WTC11 (cell line): ENCODE data around the gene SYNGR3. TPM values are rescaled to one million over a fixed set of nuclear protein-coding genes. Genes with fewer than 3 reads are reported as not detected.

Experiments
- ATAC-seq: fragments of 200-7000 bp; cut with Tn5 transposase; 2 replicates; pipeline ENCODE4 v1.10.0; 2021; ENCODE audit warnings: mild to moderate bottlenecking, moderate library complexity
- CTCF ChIA-PET: fragments of 300-600 bp; sonication (Branson Sonifier 250); formaldehyde crosslinking; loops from one replicate; lab custom pipeline; 2021; ENCODE audit warnings: antibody characterized with exemption; lab: Charles Lee
- POLR2A ChIA-PET: fragments of 350-600 bp; sonication (Branson Sonifier 250); formaldehyde crosslinking; loops from one replicate; lab custom pipeline; 2021; ENCODE audit warnings: antibody characterized with exemption; lab: Charles Lee
- DNase-seq: peaks from one replicate; pipeline ENCODE4 v3.0.0; 2021; ENCODE audit warnings: low spot score
- H3K27ac Mint-ChIP-seq: 2 replicates; pipeline ENCODE4 v1.8.0; 2021; ENCODE audit warnings: mixed read lengths
- H3K27me3 Mint-ChIP-seq: 2 replicates; pipeline ENCODE4 v1.8.0; 2021; ENCODE audit warnings: low read depth, mild to moderate bottlenecking, moderate library complexity, mixed read lengths
- H3K36me3 Mint-ChIP-seq: 2 replicates; pipeline ENCODE4 v1.8.0; 2021; ENCODE audit warnings: mixed read lengths
- H3K4me1 Mint-ChIP-seq: 2 replicates; pipeline ENCODE4 v1.8.0; 2022; ENCODE audit warnings: mixed read lengths
- H3K4me3 Mint-ChIP-seq: 2 replicates; pipeline ENCODE4 v1.8.0; 2021; ENCODE audit warnings: mild to moderate bottlenecking, moderate library complexity, mixed read lengths
- H3K9me3 Mint-ChIP-seq: 2 replicates; pipeline ENCODE4 v1.8.0; 2021; ENCODE audit warnings: mixed read lengths
- CREM ChIP-seq: sonication (generic); formaldehyde crosslinking; IDR thresholded peaks from 2 replicates; pipeline ENCODE4 v1.8.1; 2022; ENCODE audit warnings: mild to moderate bottlenecking, missing genetic modification reagents, moderate library complexity
- ESRRA ChIP-seq: sonication (generic); formaldehyde crosslinking; IDR thresholded peaks from 2 replicates; pipeline ENCODE4 v1.8.1; 2022; ENCODE audit warnings: mild to moderate bottlenecking, missing genetic modification reagents, borderline replicate concordance
- GRHL2 ChIP-seq: fragments of 250-450 bp; sonication (Bioruptor Pico); IDR thresholded peaks from 2 replicates; pipeline ENCODE4 v1.8.0; 2022; ENCODE audit warnings: mild to moderate bottlenecking, moderate library complexity; ENCODE audit not compliant: insufficient replicate concordance, severe bottlenecking
- GTF2I ChIP-seq: fragments of 250-450 bp; sonication (Bioruptor Pico); conservative IDR thresholded peaks from 2 replicates; pipeline ENCODE4 v1.4.0; 2021; ENCODE audit warnings: mild to moderate bottlenecking
- JAZF1 ChIP-seq: fragments of 250-450 bp; sonication (Bioruptor Pico); IDR thresholded peaks from 2 replicates; pipeline ENCODE4 v1.9.0; 2021; ENCODE audit warnings: moderate library complexity, mild to moderate bottlenecking, inconsistent platforms
- MXD4 ChIP-seq: fragments of 250-450 bp; sonication (Bioruptor Pico); IDR thresholded peaks from 2 replicates; pipeline ENCODE4 v1.8.0; 2021; ENCODE audit warnings: mild to moderate bottlenecking, moderate library complexity, borderline replicate concordance
- MYBL2 ChIP-seq: sonication (generic); formaldehyde crosslinking; IDR thresholded peaks from 2 replicates; pipeline ENCODE4 v1.8.1; 2023; ENCODE audit warnings: mild to moderate bottlenecking, moderate library complexity, missing genetic modification reagents
- NR1H2 ChIP-seq: sonication (generic); formaldehyde crosslinking; IDR thresholded peaks from 2 replicates; pipeline ENCODE4 v1.9.0; 2021; ENCODE audit warnings: mild to moderate bottlenecking, moderate library complexity, missing genetic modification reagents
- NR3C1 ChIP-seq: sonication (generic); formaldehyde crosslinking; conservative IDR thresholded peaks from 2 replicates; pipeline ENCODE4 v1.8.1; 2023; ENCODE audit warnings: low read depth, mild to moderate bottlenecking, missing genetic modification reagents
- TEAD1 ChIP-seq: sonication (generic); formaldehyde crosslinking; IDR thresholded peaks from 2 replicates; pipeline ENCODE4 v1.8.0; 2022; ENCODE audit warnings: mild to moderate bottlenecking, missing genetic modification reagents
- ZNF416 ChIP-seq: fragments of 250-450 bp; sonication (Bioruptor Pico); IDR thresholded peaks from 2 replicates; pipeline ENCODE4 v1.9.0; 2021; ENCODE audit warnings: mild to moderate bottlenecking, inconsistent platforms
- ZNF423 ChIP-seq: fragments of 250-450 bp; sonication (Bioruptor Pico); IDR thresholded peaks from 2 replicates; pipeline ENCODE4 v2.1.2; 2022; ENCODE audit warnings: mild to moderate bottlenecking, moderate library complexity
- total RNA-seq: library from RNA; stranded (reverse); gene quantifications from 3 replicates; pipeline ENCODE4 v1.2.3, GENCODE V29; 2021
- TF ChIP-seq, protein P1 (sequence below): fragments of 250-450 bp; sonication (Bioruptor Pico); IDR thresholded peaks from 2 replicates; pipeline ENCODE4 v1.9.0; 2021; ENCODE audit warnings: mild to moderate bottlenecking
- TF ChIP-seq, protein P2 (sequence below): sonication (generic); formaldehyde crosslinking; IDR thresholded peaks from 2 replicates; pipeline ENCODE4 v1.8.1; 2022; ENCODE audit warnings: low read depth, missing genetic modification reagents, borderline replicate concordance
- TF ChIP-seq, protein P3 (sequence below): fragments of 250-450 bp; sonication (Bioruptor Pico); IDR thresholded peaks from 2 replicates; pipeline ENCODE4 v2.1.2; 2022; ENCODE audit warnings: mild to moderate bottlenecking, moderate library complexity
- TF ChIP-seq, protein P4 (sequence below): sonication (generic); formaldehyde crosslinking; IDR thresholded peaks from 2 replicates; pipeline ENCODE4 v1.8.1; 2023; ENCODE audit warnings: mild to moderate bottlenecking, missing genetic modification reagents, borderline replicate concordance
- TF ChIP-seq, protein P5 (sequence below): sonication (generic); formaldehyde crosslinking; IDR thresholded peaks from 2 replicates; pipeline ENCODE4 v1.8.0; 2022; ENCODE audit warnings: mild to moderate bottlenecking, missing genetic modification reagents
- TF ChIP-seq, protein P6 (sequence below): sonication (generic); formaldehyde crosslinking; IDR thresholded peaks from 2 replicates; pipeline ENCODE4 v1.8.1; 2022; ENCODE audit warnings: mild to moderate bottlenecking, moderate library complexity, missing genetic modification reagents

Gene SYNGR3
- total RNA-seq, 1 experiment from 2014 or later = 41.5 TPM

DNA sequence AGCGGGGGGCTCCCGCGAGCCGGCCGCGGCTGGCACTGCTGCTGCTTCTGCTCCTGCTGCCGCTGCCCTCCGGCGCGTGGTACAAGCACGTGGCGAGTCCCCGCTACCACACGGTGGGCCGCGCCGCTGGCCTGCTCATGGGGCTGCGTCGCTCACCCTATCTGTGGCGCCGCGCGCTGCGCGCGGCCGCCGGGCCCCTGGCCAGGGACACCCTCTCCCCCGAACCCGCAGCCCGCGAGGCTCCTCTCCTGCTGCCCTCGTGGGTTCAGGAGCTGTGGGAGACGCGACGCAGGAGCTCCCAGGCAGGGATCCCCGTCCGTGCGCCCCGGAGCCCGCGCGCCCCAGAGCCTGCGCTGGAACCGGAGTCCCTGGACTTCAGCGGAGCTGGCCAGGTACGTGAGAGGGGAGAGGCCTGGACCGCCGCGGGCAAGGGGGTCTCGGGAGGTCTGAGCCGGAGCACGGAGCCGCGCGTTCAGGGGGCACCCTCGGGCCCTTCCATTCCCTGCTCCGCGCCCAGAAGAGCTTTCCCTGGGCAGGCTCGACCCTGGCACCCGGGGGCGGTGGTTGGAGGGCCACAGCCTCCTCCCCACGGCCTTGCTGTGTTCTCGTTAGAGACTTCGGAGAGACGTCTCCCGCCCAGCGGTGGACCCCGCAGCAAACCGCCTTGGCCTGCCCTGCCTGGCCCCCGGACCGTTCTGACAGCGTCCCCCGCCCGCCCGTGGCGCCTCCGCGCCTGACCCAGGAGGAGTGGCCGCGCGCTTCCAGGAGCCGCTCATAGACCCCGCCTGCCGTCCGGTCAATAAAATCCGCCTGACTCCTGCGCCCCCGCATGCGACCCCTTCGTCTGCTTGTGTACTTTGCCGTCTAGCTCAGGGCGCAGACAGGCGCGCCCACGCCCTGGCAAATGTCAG lies 30.4 kb downstream of the SYNGR3 start (continued):
- 0 out of 2 replicates have a peak, but pooled peaks have one; percentile 23 for TF ChIP-seq CREM (CRISPR knock-in tag)
- TF ChIP-seq NR1H2 (CRISPR knock-in tag) = no peak
- TF ChIP-seq, protein P1, sequence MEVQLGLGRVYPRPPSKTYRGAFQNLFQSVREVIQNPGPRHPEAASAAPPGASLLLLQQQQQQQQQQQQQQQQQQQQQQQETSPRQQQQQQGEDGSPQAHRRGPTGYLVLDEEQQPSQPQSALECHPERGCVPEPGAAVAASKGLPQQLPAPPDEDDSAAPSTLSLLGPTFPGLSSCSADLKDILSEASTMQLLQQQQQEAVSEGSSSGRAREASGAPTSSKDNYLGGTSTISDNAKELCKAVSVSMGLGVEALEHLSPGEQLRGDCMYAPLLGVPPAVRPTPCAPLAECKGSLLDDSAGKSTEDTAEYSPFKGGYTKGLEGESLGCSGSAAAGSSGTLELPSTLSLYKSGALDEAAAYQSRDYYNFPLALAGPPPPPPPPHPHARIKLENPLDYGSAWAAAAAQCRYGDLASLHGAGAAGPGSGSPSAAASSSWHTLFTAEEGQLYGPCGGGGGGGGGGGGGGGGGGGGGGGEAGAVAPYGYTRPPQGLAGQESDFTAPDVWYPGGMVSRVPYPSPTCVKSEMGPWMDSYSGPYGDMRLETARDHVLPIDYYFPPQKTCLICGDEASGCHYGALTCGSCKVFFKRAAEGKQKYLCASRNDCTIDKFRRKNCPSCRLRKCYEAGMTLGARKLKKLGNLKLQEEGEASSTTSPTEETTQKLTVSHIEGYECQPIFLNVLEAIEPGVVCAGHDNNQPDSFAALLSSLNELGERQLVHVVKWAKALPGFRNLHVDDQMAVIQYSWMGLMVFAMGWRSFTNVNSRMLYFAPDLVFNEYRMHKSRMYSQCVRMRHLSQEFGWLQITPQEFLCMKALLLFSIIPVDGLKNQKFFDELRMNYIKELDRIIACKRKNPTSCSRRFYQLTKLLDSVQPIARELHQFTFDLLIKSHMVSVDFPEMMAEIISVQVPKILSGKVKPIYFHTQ (CRISPR knock-in tag) = no peak
- peak; percentile 33; the same call in 1 of the 2 replicates for TF ChIP-seq TEAD1 (CRISPR knock-in tag)
- TF ChIP-seq, protein P2, sequence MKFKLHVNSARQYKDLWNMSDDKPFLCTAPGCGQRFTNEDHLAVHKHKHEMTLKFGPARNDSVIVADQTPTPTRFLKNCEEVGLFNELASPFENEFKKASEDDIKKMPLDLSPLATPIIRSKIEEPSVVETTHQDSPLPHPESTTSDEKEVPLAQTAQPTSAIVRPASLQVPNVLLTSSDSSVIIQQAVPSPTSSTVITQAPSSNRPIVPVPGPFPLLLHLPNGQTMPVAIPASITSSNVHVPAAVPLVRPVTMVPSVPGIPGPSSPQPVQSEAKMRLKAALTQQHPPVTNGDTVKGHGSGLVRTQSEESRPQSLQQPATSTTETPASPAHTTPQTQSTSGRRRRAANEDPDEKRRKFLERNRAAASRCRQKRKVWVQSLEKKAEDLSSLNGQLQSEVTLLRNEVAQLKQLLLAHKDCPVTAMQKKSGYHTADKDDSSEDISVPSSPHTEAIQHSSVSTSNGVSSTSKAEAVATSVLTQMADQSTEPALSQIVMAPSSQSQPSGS (CRISPR knock-in tag) = no peak
- no peak for TF ChIP-seq GTF2I (CRISPR knock-in tag)
- no peak for TF ChIP-seq MXD4 (CRISPR knock-in tag)
- TF ChIP-seq ESRRA (CRISPR knock-in tag) = no peak
- TF ChIP-seq, protein P3, sequence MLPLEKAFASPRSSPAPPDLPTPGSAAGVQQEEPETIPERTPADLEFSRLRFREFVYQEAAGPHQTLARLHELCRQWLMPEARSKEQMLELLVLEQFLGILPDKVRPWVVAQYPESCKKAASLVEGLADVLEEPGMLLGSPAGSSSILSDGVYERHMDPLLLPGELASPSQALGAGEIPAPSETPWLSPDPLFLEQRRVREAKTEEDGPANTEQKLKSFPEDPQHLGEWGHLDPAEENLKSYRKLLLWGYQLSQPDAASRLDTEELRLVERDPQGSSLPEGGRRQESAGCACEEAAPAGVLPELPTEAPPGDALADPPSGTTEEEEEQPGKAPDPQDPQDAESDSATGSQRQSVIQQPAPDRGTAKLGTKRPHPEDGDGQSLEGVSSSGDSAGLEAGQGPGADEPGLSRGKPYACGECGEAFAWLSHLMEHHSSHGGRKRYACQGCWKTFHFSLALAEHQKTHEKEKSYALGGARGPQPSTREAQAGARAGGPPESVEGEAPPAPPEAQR (CRISPR knock-in tag) = no peak
- TF ChIP-seq, protein P4, sequence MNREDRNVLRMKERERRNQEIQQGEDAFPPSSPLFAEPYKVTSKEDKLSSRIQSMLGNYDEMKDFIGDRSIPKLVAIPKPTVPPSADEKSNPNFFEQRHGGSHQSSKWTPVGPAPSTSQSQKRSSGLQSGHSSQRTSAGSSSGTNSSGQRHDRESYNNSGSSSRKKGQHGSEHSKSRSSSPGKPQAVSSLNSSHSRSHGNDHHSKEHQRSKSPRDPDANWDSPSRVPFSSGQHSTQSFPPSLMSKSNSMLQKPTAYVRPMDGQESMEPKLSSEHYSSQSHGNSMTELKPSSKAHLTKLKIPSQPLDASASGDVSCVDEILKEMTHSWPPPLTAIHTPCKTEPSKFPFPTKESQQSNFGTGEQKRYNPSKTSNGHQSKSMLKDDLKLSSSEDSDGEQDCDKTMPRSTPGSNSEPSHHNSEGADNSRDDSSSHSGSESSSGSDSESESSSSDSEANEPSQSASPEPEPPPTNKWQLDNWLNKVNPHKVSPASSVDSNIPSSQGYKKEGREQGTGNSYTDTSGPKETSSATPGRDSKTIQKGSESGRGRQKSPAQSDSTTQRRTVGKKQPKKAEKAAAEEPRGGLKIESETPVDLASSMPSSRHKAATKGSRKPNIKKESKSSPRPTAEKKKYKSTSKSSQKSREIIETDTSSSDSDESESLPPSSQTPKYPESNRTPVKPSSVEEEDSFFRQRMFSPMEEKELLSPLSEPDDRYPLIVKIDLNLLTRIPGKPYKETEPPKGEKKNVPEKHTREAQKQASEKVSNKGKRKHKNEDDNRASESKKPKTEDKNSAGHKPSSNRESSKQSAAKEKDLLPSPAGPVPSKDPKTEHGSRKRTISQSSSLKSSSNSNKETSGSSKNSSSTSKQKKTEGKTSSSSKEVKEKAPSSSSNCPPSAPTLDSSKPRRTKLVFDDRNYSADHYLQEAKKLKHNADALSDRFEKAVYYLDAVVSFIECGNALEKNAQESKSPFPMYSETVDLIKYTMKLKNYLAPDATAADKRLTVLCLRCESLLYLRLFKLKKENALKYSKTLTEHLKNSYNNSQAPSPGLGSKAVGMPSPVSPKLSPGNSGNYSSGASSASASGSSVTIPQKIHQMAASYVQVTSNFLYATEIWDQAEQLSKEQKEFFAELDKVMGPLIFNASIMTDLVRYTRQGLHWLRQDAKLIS (CRISPR knock-in tag) = no peak

DNA sequence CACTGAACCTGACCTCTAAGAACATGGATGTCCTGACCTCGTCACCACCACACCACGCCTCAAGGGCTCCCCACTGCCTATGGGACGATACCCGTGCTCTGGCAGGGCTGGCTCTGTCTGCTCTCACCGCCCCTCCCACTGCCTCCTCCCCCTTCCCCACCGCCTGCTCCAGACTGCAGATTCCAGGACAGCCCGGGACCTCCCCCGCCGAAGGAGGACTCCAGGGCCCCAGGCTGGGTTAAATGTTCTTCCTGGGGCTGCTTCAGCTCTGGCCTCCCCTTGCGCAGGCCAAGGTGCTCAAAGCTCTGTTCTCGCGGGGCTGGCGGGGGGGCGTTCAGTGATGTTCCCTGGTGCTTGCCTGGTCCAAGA lies 32.9 kb downstream of the SYNGR3 start:
- CTCF ChIA-PET = interaction anchor here (0.5 to 3.5 kb wide), 39 partner anchors 9 to 1362 kb away, joined by 3 to 42 read pairs (median 5); partner anchors contain the start of genes EME2, GFER, MRPS34 and NTHL1
- Mint-ChIP-seq H3K4me3 (peak overlapping the region; percentile 77), H3K4me1 (peaks cover 14% of the 10 kb centered on the region), H3K9me3 (no peaks in the 10 kb centered on the region), H3K27me3 (peaks cover 72% of the 10 kb centered on the region), H3K36me3 (no peaks in the 10 kb centered on the region), H3K27ac (peak overlapping the region; percentile 68; the same call in 1 of the 2 replicates)
- ATAC-seq (peak; percentile 49), DNase-seq (peak; percentile 75)
- no peak for TF ChIP-seq CREM (CRISPR knock-in tag)
- TF ChIP-seq JAZF1 (CRISPR knock-in tag) = no peak
- TF ChIP-seq, protein P5, sequence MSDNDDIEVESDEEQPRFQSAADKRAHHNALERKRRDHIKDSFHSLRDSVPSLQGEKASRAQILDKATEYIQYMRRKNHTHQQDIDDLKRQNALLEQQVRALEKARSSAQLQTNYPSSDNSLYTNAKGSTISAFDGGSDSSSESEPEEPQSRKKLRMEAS (CRISPR knock-in tag) = no peak
- TF ChIP-seq NR3C1 = no peak
- TF ChIP-seq, protein P2 (CRISPR knock-in tag) = no peak
- TF ChIP-seq, protein P6, sequence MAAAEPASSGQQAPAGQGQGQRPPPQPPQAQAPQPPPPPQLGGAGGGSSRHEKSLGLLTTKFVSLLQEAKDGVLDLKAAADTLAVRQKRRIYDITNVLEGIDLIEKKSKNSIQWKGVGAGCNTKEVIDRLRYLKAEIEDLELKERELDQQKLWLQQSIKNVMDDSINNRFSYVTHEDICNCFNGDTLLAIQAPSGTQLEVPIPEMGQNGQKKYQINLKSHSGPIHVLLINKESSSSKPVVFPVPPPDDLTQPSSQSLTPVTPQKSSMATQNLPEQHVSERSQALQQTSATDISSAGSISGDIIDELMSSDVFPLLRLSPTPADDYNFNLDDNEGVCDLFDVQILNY = no peak
- TF ChIP-seq GRHL2 (CRISPR knock-in tag) = no peak
- TF ChIP-seq ZNF423 = no peak
- TF ChIP-seq ZNF416 (CRISPR knock-in tag) = no peak
- TF ChIP-seq MYBL2 = no peak
- POLR2A ChIA-PET = interaction anchor here (0.5 to 1.5 kb wide), 6 partner anchors 19 to 203 kb away, joined by 3 to 6 read pairs (median 4); no protein-coding TSS in a partner anchor
